NCI-H1105 (cell line): Measurements from ENCODE around the gene MYO1H.
"Not testable (repeated sequence)": the region's sequence is repeated elsewhere in the genome, so short reads cannot be mapped to it uniquely, and the experiment has no call there.

ENCODE experiments used
- DNase-seq: peaks from one replicate; lab custom pipeline; 2025; lab: John Stamatoyannopoulos, UW

The MYO1H gene

GRCh38 chr12:109449845-109450532 is 102.3 kb downstream of the MYO1H start:
- no peak for DNase-seq

DNA sequence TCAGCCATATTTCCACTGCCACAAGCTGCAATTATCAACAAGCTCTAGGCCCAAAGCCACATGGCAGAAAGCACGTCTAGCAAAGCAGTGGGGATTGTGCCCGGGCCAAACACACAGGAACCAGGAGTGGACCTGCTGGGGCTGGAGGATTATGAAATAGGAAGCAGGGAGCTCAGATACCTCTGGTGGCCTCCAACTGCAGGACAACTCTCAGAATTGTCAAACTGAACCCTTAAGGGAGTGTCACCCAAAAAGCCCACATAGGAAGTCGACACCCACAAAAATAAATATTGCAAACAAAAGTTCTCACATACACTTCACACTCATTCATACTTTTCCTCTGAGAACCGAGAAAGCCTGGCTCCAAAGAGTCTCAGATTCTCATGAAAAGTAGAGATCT is 103.3 kb downstream of the MYO1H start:
- DNase-seq = no peak

GRCh38 chr12:109451400-109451799 is 103.7 kb downstream of the MYO1H start:
- DNase-seq = no peak

DNA sequence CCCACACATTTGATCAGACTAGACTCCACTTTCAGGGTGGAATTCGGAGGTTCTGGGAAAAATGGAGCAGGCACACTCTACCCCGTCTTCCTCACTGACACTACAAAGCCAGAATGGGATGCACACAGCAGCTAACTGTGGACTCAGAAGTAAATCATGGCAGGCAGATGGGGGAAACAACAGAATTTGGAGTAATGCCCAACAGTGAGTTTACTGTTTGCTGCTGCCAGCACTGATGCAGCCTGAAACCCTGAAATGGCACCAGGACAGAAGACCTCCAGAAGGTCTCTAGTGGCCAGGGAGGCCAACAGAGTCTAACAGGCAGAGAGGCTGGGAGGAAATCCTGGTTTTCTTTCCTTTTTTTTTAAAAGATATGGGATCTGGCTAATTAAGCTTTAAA is 104.8 kb downstream of the MYO1H start:
- DNase-seq = no peak

GRCh38 chr12:109455706-109456105 is 108.0 kb downstream of the MYO1H start:
- no peak for DNase-seq

GRCh38 chr12:109458086-109458485 is 110.4 kb downstream of the MYO1H start:
- no peak for DNase-seq

- DNase-seq = no peak
These were observed 111.1 kb downstream of the MYO1H start for GRCh38 chr12:109458771-109459208.

DNA sequence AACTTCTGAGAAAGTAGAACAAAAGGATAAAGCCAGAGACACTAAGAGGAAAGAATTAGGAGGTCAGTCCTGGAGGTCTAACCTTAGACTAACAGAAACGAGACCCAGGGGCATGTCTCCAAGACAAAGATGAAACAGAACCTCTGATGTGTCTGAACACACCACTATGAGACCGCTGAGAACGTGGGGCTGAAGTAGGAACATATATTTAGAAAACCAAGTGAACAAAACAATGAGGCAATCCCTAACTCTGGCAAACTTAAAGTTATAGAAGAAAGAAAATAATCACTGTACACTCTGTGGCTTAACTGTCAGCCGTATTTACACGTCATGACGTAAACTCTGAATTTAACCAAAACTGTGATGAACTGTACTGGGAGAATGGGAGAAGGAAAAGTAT is 111.5 kb downstream of the MYO1H start:
- no peak for DNase-seq

- no peak for DNase-seq
These were observed 112.8 kb downstream of the MYO1H start for GRCh38 chr12:109460538-109460937.

DNA sequence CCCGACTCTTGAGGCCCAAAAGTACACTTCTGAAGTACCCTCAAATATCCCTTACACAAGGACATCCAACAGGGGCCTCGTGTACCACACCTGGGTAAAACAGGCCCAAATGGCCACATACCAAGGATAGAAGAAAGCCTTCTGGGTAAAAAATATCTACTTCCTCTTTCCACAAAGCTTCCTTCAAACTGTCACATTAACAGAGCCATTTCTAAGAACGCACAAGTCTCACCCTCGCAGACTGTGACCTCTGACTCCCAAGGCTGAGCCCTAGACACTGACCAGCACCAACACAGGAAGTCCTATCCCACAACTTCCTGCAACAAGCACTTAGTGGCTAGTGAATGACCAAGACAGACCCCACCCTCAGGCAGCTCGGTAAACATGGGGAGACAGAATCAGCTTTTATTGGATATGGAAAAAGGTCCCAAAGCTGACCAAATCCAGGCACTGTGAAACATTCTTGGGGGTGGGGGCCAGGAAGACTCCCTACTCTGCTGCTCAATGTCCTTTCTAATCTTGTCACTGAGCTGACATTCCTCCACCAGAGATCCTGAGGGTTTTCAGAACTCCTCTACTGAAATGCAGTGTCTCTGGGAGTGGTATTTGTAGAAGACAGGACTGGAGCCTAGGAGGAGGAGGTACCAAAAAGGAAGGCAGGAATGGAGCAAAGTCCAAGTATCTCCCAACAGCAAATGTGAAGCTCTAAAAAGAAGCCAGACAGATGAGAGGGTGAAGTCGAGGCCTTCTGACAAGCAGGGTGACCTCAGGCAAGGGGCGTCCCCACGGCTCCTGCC is 113.5 kb downstream of the MYO1H start:
- no peak for DNase-seq

DNA sequence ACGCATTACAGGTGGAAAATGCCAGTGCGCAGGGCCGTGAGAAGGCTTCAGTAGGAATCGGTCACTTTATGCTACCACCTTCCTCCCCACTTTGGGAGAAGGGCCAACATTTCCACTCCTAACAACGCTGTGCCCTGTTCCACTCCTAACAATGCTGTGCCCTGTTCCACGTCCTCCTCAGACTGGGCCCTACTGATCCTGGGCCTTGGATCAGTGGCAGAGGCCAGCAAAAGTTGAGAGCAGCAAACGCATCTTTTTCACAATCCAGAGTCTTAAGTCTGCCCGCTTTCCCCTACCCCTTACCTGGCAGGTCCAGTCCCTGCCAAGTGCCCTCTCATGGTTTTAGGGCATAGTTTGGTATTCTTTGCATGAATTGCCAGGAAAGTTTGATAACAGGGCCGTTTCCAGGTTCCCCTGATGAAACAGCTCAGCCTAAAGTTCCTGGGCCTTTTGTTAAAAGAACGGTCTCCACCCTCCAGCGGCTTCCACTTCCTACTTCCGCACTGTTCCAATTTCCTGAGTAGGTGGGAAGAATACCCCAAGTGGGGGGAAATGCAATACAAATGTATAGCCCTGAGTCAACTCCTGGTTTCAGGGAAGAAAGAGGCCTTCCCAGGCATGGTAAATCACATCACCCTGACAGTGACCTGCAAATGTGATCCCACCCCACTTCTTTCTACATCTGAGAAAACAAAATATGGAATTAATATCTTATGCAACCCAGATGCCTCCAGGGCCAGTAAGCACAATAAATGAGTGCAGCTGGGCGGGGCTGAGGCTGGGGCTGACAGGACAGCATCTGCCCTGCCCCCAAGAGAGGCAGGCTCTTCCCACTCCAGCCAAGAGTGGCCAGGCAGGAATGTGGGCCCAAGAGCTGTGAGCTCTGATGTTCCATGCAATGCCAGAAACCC is 114.4 kb downstream of the MYO1H start:
- no peak for DNase-seq

DNA sequence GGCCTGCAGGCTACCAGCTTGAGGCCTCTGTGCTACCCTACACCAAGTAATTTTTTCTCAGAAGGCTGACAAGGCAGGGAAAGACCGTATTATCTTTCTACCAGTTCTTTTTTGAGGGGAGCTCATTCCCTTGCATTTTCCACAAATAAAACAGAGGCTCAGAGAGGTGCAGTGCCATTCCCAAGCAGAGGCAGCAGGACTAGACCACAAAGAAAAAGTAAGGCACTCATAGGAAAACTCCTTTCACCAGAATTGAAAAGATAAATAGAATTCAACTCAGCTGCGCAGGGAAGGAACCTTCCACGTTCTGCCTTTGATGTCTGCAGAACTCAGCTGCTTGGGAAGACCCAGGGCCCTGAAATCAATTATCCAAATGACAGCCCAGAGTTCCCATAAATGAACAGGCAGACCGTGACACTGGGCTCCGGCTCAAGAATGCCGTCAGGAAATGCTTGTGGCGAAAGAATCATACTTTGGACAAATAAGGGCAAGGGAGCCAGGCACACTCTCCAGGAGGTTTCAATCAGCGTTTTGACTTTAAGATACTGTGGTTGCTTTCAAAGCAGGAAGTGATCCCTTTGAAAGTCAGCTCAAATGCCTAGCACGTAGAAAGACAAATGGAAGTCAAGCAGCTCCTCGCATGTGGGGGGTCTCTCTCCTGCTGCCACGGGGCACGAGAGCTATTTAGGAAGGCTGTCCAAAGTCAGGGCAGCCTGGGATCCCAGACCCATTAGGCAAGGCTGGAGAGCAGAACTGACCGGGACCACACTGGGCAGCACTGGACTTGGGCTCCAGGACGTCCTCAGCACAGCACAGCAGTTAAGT is 115.4 kb downstream of the MYO1H start:
- DNase-seq = no peak

DNA sequence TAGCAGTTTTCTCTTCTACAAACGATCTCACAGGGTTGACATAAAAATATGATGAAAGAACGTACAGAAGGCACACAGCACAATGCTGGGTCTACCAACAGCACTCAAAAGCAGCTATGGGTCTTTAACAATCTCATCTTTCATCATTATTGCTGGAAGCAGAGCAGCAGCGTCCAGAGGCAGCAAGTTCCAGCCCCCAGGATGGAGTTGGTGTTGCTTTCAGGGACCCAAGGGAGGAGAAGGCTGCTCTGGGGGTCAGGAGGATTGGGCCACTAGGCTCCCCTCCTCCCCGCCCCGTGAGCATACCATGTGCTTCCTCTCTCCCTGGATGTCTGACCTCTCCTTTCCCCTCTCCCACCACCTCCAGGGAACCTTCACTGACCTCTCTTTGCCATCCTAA is 116.1 kb downstream of the MYO1H start:
- no peak for DNase-seq

- DNase-seq = peak; percentile 13
These were observed 117.1 kb downstream of the MYO1H start for GRCh38 chr12:109464642-109465351.

DNA sequence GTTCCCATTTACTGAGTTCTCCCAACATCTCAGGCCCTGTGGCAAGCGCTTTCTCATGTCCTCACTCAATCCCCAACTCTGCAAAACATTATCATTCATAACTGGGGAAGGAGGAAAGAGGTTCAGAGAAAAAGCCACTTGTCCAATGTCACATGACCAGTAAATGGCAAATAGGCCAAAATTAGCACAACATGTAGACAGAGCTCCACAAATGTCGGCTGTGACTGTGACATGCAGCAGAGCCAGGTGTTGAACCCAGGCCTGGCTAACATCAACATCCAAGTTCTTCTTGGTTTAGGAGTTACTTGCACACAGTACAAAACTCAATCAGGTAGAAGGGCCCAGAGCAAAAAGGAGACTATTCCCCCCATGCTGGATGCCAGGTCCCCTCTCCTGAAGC is 118.6 kb downstream of the MYO1H start:
- DNase-seq = no peak

- DNase-seq = no peak
These were observed 119.1 kb downstream of the MYO1H start for GRCh38 chr12:109466821-109467220.

GRCh38 chr12:109467978-109468676 is 120.4 kb downstream of the MYO1H start:
- DNase-seq = no peak

GRCh38 chr12:109469517-109469916 is 121.8 kb downstream of the MYO1H start:
- DNase-seq = no peak

DNA sequence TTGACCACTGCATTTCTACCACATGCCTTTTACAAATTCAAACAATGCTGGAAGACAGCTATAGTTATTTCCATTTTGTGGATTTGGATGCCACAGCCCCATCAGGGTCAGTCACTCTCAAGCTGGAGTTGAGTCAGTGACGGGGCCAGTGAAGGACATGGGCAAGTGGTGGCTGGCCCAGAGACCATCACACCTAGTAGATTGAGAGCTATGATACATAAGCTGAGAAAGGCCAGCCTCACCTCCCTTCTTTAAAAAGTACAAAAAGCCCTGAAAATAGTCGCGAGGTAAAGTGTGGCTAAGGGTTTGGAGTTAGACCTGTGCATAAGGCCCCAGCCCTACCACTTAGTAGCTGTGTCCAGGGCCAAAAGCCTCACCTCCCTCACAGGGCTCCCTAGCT is 125.3 kb downstream of the MYO1H start:
- no peak for DNase-seq

GRCh38 chr12:109473526-109474270 is 126.0 kb downstream of the MYO1H start:
- DNase-seq = not testable (repeated sequence)
